ENCODE data around the gene PHKA2.

GRCh38 chrX:18887177-18887824 is 96.6 kb downstream of the PHKA2 start:
- TF ChIP-seq, protein P1, sequence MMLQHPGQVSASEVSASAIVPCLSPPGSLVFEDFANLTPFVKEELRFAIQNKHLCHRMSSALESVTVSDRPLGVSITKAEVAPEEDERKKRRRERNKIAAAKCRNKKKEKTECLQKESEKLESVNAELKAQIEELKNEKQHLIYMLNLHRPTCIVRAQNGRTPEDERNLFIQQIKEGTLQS (IDR thresholded peaks at IDR 0.05; ENCODE audit: borderline replicate concordance, extremely low read depth, low read depth, low read length): no peak
- TF ChIP-seq, protein P2, sequence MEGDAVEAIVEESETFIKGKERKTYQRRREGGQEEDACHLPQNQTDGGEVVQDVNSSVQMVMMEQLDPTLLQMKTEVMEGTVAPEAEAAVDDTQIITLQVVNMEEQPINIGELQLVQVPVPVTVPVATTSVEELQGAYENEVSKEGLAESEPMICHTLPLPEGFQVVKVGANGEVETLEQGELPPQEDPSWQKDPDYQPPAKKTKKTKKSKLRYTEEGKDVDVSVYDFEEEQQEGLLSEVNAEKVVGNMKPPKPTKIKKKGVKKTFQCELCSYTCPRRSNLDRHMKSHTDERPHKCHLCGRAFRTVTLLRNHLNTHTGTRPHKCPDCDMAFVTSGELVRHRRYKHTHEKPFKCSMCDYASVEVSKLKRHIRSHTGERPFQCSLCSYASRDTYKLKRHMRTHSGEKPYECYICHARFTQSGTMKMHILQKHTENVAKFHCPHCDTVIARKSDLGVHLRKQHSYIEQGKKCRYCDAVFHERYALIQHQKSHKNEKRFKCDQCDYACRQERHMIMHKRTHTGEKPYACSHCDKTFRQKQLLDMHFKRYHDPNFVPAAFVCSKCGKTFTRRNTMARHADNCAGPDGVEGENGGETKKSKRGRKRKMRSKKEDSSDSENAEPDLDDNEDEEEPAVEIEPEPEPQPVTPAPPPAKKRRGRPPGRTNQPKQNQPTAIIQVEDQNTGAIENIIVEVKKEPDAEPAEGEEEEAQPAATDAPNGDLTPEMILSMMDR (IDR thresholded peaks at IDR 0.05 in 2 of 3, conservative IDR thresholded peaks at IDR 0.05 in 1 of 3; ENCODE audit: control insufficient read depth in 2 of 3, extremely low read depth in 1 of 3, insufficient read depth in 1 of 3, low read depth in 3 of 3, low read length in 3 of 3): no peak
- TF ChIP-seq, protein P3, sequence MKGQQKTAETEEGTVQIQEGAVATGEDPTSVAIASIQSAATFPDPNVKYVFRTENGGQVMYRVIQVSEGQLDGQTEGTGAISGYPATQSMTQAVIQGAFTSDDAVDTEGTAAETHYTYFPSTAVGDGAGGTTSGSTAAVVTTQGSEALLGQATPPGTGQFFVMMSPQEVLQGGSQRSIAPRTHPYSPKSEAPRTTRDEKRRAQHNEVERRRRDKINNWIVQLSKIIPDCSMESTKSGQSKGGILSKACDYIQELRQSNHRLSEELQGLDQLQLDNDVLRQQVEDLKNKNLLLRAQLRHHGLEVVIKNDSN (IDR thresholded peaks at IDR 0.05; ENCODE audit: borderline replicate concordance, extremely low read length, insufficient read depth, low read depth, low read length): no peak
- TF ChIP-seq NR2C2 (IDR thresholded peaks at IDR 0.05; ENCODE audit: borderline replicate concordance, control insufficient read depth, insufficient read length, low read depth) (no peak), IRF3 (IDR thresholded peaks at IDR 0.05) (no peak), EZH2 (IDR thresholded peaks at IDR 0.05; ENCODE audit: borderline replicate concordance, control insufficient read depth, low read depth, low read length) (no peak), YY1 (IDR thresholded peaks at IDR 0.05; ENCODE audit: low read depth, low read length) (no peak), EP300 (IDR thresholded peaks at IDR 0.05; ENCODE audit: borderline replicate concordance in 1 of 2, control insufficient read depth in 1 of 2, low read depth in 2 of 2, low read length in 2 of 2) (no peak), STAT3 (IDR thresholded peaks at IDR 0.05; ENCODE audit: low read depth, low read length) (no peak), POLR2A (IDR thresholded peaks at IDR 0.05; ENCODE audit: low read depth, low read length) (no peak; the same call in 1 of the 2 replicates)
- TF ChIP-seq, protein P4, sequence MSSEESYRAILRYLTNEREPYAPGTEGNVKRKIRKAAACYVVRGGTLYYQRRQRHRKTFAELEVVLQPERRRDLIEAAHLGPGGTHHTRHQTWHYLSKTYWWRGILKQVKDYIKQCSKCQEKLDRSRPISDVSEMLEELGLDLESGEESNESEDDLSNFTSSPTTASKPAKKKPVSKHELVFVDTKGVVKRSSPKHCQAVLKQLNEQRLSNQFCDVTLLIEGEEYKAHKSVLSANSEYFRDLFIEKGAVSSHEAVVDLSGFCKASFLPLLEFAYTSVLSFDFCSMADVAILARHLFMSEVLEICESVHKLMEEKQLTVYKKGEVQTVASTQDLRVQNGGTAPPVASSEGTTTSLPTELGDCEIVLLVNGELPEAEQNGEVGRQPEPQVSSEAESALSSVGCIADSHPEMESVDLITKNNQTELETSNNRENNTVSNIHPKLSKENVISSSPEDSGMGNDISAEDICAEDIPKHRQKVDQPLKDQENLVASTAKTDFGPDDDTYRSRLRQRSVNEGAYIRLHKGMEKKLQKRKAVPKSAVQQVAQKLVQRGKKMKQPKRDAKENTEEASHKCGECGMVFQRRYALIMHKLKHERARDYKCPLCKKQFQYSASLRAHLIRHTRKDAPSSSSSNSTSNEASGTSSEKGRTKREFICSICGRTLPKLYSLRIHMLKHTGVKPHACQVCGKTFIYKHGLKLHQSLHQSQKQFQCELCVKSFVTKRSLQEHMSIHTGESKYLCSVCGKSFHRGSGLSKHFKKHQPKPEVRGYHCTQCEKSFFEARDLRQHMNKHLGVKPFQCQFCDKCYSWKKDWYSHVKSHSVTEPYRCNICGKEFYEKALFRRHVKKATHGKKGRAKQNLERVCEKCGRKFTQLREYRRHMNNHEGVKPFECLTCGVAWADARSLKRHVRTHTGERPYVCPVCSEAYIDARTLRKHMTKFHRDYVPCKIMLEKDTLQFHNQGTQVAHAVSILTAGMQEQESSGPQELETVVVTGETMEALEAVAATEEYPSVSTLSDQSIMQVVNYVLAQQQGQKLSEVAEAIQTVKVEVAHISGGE (CRISPR knock-in tag; IDR thresholded peaks at IDR 0.05): no peak
- TF ChIP-seq, protein P5, sequence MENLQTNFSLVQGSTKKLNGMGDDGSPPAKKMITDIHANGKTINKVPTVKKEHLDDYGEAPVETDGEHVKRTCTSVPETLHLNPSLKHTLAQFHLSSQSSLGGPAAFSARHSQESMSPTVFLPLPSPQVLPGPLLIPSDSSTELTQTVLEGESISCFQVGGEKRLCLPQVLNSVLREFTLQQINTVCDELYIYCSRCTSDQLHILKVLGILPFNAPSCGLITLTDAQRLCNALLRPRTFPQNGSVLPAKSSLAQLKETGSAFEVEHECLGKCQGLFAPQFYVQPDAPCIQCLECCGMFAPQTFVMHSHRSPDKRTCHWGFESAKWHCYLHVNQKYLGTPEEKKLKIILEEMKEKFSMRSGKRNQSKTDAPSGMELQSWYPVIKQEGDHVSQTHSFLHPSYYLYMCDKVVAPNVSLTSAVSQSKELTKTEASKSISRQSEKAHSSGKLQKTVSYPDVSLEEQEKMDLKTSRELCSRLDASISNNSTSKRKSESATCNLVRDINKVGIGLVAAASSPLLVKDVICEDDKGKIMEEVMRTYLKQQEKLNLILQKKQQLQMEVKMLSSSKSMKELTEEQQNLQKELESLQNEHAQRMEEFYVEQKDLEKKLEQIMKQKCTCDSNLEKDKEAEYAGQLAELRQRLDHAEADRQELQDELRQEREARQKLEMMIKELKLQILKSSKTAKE (IDR thresholded peaks at IDR 0.05; ENCODE audit: low read depth, poor library complexity, severe bottlenecking): no peak

Measured in GM12878 (cell line).